GM10847 (cell line): Measurements from ENCODE around the gene ANGPTL2.

Source experiments
- POLR2A ChIP-seq: IDR thresholded peaks from 2 replicates; pipeline ENCODE4 v1.6.1; 2011; ENCODE audit not compliant: insufficient read length; ENCODE audit errors: extremely low read depth

Gene ANGPTL2

DNA sequence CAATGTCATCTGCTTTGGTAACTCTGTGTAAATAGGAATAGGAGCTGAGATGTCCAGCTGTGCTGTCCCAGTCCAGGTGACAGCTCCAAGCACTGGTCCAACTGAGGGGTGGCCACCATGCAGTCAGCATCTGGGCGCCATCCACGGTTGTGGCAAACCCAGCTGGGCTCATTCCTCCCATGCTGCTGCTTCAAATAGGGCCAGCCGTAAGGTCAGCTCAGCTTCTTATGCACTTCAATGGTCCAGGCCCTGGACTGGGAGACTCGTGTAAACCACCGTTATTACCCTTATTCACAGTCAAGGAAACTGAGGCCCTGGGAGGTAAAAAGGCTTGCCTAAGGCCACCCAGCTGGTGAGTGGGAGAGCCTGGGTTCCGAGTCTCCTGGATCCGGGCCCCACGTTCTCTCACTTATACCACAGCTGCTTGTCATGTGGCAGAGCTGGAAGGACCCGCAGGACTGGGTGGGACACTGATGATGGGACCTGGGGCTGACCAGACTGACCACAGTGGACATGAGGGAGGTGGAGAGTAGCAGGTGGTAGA lies 38.7 kb upstream of the ANGPTL2 start:
- no peak for TF ChIP-seq POLR2A

DNA sequence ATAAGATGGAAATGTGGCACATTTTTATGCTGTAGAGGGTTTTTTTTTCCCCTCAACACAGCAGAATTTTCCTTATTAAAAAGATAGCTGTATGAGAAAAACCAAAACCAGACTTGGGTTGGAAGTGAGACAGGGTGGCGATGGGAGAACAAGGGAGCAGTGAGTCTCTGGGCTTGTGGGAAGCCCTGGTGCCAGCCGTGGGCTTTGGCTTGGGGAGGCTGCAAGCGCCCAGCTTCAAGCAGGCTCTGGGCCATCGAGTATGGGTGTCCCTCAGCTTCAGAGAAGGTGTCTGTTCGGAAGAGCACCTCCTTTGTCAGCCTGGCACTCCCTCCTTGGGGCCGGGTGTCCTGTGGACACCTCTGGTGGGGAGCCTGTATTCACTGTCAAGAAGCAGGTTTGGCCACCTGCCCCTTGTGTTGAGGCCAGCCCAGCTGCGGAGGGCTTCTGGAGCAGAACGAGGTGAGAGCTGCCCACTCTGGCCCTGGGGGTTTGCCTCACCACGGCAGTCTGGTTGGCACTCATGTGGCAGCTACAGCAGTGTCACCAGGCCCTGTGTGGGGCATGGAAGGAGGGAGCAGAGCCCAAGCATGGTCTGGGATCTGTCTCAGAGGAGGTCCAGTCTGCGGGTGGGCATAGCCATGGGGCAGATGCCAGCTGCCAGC lies 37.6 kb upstream of the ANGPTL2 start:
- TF ChIP-seq POLR2A = no peak

DNA sequence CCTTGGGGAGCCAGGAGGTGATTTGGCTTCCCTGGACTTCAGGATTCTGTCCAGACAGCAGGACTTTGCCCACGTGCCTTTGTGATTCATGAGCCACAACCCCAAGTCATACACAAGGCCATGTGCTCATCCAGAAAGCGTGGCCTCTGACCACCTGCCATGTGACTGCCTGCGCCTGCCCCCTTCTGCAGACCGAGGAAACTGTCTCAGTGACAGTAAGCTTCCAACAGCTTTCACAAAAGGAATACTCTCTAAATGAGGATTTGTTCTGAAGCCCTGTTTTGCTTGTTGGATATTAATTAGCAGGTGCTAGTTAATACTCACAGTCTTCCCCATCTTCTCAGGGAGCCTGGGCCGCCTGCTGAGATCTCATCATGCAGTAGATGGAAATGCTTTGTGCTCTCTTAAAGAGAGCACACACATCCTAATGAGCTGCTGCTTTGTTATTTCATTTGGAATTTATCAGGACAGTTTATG lies 36.9 kb upstream of the ANGPTL2 start:
- no peak for TF ChIP-seq POLR2A

DNA sequence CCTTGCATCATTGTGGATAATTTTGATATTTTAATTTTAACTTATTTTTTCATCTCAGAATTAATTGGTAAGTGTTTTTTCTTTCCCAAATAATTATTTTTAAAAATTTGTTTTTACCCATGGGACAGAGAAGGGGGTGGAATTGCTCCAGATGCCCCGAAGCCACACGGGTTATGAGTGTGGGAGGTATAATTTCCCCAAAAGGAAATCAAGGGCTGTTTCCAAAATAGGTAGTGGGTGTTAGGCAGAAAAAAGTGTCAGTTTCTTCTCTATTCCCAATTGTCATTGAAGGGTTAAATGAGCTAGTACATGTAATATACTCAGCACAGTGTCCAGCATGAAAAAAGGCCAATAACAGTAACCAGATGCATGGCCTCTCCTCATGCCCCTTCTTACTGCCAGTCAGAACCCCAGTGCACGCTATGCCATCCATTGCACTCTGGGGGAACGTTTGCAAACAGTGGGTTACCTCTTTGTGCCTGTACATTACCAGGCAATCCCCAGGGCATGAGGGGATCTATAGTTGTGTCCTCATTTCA lies 36.4 kb upstream of the ANGPTL2 start:
- TF ChIP-seq POLR2A = no peak

DNA sequence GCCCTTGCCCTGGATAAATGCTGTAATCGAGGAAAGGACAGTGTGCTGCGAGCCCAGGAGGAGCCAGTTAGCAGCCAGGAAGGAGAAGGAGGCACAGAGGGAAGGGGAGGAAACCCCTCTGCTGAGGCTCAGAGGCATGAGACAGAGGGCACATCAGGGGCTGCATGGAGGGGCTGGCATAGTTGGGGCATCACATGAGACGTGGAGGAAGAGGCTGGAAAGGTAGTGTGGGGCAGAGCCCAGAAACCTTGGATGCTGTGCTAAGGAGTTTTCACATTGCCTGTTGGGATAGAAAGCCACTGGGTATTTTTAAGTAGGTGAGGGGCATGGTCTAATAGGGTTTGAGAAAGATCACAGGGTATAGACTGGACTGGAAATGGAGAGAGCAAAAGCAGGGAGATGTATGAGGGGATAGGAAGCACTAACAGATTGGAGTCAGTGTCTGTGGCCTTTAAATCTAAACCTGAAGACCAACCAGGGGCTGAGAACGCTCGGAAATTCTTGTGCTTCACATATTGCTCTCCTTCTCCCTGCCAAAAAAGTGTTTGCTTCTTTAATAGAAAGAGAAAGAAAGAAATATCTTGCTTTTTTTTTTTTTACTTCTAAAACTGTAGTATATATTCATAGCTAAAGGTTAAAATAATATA lies 33.0 kb upstream of the ANGPTL2 start:
- TF ChIP-seq POLR2A = no peak

DNA sequence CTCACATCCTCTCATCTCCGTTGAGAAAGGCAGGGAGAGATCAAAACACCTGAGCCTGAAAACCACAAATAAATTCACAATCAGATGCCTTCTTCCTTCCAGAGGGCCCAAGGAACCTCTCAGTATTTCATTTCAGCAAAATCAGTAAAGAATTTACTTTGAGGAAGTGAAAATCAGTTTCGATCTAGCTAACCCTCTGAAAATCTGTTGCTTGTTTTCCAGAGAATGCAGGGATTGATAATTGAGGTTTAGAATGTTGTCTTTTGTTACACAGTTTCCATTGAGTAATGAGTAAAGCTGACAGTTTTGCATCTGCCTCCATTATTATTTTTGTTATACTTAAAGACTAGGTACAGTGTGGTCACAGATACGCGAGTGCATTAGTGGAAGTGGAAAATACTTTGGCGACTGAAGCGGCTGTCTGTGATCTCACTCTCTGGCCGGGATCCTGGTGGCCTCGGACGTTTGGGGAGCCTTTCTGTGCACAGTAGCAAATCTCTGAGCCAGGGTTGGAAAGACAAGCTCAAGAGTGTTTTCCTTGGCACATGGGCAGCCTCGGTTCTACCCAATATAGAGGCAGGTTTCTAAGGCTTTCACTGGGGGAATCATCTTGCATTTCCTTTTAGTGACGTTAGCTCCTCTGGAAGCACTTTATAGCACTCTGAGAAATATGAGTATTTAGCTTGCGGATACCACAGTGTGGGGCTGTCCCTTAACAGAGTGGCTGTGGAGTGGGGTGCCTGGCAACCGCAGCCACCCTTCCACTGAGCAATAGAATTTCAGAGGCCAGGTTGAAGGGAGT lies 32.2 kb upstream of the ANGPTL2 start:
- TF ChIP-seq POLR2A = no peak

DNA sequence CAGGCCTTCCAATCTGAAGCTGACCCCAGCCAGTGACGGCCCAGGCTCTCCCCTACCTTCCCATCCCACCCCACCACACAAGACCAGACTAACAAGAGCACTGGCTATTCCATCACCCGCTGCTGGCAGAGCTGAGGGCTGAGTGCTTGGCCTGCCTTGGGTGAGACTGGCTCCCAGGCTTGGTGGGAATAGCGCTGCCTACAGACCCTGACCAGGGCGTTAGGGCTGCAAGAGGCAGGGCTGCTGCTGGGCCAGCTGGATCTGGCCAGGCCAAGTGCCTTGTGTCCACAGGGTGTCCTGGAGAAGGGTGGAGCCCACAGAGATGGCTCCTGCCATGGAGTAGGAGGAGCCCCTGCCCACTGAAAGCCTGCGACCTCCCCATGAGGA lies 31.6 kb upstream of the ANGPTL2 start:
- no peak for TF ChIP-seq POLR2A

DNA sequence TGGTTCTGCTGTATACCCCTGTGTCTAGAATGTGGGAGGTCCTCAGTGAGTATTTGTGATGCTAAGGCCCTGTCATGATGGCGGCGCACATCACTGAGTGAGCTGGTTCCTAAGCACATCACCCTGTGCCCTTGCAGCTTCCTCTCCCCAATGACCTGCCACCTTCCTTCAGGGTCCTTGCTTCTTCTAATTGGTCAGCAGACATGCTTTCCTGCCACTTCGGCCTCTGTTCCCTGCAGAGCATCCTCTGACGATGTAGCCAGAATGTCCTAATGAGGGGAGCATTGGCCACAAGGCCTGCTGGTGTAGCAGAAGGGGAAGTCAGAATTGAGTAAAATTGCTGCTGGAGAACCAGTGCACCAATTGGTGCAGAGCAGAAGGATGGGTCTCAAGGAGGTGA lies 31.1 kb upstream of the ANGPTL2 start:
- TF ChIP-seq POLR2A = no peak

DNA sequence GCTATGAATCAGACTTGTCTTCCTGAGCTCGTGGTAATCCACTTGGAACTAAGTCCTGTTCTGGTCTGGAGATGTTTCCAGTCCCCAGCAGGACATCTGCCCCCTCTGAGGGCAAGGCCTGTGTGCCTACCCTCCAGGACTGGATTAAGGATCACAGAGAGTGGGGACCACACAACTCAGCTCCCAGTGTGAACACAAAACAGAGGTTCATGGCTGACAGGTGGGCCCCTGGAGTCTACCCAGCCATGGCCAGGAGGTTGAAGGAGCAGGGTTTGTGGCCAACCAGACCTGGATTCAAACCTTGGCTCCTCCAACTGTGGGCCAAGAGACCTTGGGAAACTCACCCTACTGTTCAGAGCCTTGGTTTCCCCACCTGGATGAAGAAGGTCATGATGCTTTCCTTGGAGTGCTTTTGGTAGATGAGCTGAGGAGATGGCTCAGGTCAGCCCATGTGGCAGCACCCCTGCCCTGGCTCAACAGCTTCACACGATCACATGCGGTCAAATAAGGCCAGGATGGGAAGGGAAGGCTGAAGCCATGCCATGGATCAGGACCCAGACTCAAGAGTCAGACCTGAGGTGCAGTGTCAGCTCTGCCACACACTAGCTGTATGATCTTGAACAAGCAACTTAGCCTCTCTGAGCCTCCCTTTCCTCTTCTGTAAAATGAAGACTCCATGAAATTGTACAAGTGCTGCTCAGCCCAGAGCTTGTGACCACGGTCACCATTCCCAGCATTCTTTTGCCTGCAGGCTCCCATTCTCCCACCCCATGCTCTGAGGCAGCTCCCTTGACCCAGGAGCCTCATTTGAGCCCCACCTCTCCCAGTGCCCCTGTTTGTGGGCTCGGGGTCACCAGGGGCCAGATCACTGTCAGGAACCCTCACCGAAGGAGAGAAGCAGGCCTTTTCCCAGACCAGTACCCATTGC lies 27.3 kb upstream of the ANGPTL2 start:
- TF ChIP-seq POLR2A = no peak

DNA sequence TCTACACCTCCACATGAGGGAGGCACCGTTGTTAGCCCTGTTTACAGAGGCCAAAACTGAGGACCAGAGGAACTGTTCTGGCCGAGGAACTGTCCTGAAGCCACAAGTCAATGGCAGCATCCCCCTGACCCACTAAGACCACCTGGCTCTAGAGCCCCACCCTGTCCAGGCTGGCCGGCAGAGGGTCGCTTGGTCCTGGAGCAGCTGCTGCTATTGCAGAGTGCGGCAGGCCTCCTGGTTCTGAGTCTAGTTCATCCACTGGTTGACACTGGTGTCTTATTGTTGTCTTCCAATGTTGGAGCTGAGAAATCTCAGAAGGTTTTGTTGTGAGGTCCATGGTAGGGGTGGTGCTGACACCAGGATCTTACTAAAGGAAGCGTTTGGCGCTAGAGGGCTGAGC lies 26.6 kb upstream of the ANGPTL2 start:
- no peak for TF ChIP-seq POLR2A

DNA sequence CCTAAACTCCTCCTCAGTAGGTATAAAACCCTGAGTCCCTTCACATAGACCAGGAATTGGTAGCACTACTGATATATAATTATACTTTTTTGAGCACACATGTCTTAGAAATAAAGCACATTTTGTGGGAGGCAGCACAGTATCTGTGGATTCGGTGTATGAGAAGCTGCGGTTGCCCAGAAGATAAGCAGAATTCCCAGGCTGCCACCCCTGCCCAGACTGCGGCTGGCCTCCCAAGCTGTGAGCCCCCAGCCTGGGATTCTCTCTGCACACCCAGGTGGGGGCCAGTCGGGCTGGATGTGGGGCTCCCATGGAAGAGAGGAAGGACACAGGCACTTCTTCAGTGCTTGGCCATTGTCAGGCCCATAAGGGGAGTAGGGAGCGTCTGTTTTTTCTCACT lies 25.6 kb upstream of the ANGPTL2 start:
- no peak for TF ChIP-seq POLR2A

DNA sequence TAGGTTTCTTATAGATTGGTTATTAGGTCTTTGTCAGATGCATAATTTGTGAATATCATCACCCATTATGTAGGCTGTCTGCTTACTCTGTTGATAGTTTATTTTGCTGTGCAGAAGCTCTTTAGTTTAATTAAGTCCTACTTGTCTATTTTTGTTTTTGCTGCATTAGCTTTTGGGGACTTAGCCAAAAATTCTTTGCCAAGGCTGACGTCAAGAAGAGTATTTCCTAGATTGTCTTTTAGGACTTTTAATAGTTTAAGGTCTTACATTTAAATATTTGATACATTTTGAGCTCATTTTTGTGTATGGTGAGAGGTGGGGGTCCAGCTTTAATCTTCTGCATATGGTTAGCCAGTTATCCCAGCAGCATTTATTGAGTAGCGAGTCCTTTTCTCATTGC lies 24.8 kb upstream of the ANGPTL2 start:
- no peak for TF ChIP-seq POLR2A

DNA sequence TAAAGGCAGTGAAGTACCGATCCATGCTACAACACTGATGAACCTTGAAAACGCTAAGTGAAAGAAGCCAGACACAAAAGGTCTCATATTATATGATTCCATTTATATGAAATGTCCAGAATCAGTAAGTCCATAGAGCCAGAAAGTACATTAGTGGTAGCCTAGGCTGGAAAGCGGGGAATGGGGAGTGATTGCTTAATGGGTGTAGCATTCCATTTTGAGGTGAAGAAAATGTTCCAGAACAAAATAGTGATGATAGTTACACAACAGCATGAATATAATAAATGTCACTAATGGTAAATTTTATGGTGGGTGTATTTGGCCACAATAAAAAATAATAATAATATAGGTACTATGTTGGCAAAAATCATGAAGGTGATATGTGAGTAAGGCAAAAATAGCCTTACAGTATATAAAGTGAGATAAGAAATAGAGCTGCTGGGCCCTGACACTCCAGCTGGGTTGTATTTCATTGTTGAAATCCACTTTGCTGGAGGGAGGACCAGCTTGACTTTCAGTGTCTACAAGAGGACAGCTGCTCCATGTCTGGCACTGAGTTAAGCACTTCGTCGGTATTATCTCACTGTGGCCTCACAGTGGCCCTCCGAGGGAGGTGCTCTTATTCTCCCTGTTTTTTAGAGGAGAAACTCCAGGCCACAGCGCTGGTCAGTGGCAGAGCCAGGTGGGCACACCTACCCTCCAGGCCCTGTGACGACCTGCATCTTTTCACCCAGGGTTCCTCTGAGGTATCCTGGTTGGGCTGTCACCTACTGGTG lies 22.4 kb upstream of the ANGPTL2 start:
- no peak for TF ChIP-seq POLR2A

DNA sequence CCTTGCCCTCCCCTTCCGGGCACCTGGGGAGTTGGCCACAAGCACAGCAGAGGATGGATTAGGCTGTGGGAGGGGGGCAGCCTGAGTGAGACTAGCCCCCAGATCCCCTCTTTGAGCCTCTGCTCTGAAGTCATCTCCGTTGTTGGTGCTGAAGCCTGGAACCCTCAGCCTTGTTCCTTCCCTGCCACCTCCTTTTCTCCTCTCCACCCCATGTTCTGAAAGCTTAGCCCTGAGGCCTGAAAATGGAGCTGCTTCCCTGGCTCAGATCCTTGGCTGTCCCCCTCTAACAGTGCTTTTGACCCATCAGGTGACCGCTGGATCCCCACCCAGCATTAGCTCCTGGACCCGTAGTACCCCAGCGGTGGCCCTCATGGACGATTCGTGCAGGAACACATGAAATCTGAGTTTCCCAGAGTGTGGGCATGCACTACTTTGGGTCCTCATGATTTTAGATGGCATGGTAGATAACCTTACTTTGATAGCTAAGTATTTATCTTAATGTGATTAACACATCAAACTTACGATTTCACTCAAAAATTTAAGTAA lies 21.6 kb upstream of the ANGPTL2 start:
- TF ChIP-seq POLR2A = no peak

DNA sequence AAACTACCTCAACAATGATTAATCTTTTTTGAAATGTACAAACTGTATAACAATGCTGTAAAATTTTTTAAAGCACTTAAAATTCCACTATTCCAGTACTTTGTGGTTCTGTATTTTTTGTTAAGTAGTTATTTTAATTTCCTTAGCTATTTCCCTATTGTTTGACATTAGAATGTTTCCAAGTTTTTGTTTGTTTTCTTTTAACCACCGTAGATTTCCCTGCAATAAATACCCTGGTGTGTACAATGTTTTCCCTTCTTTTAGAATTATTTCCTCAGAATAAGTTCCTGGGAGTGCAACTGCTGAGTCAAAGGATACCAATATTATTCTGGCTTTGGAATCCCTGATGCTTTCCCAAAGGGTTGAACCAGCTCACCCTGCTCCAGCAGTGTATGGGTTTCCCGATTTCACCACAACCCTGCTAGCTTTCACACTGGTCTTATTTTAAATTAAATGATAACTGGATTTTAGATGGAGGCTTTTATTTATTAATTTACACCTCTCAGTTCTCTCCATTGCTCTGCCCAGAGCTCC lies 20.6 kb upstream of the ANGPTL2 start:
- TF ChIP-seq POLR2A = no peak
